ENCODE data around the gene AKR1C1.
"Not testable (repeated sequence)": the region's sequence is repeated elsewhere in the genome, so short reads cannot be mapped to it uniquely, and the experiment has no call there.

AKR1C1 gene

DNA sequence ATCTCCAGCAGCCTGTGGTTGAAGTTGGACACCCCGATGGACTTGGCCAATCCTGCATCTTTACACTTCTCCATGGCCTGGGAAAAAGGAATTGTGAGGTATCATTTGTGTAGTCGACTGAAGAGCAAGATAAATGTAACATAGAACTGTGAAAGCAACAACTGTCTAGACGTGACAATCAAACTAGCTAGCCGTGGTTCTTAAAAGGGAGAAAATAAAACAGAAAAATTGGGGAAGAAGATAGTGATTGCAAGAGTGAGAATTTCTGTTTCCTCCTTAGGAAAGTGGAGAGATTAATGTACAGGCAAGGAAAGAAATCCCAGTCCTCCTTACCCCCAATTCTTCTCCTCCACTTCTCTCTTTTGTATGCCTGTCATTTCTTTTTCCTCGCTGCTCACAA lies 35.5 kb downstream of the AKR1C1 start:
- no peak overlapping the region for H3K4me3 ChIP-seq
- H3K9me3 ChIP-seq (ENCODE audit: low read depth, low read length), result no peaks in the 10 kb centered on the region
- no peak overlapping the region for H3K9ac ChIP-seq (ENCODE audit: insufficient read length)
- H3K27ac ChIP-seq, result no peak overlapping the region
- no peak for DNase-seq (ENCODE audit: low read depth, low spot score)
- TF ChIP-seq FOXP2 (optimal IDR thresholded peaks at IDR 0.05; ENCODE audit: control extremely low read depth, extremely low read length, insufficient read depth), result no peak
- no peak for TF ChIP-seq POLR2AphosphoS5 (IDR thresholded peaks at IDR 0.05; ENCODE audit: borderline replicate concordance, low read depth, low read length)
- no peak for TF ChIP-seq EZH2 (IDR thresholded peaks at IDR 0.05)
- H3K36me3 ChIP-seq (ENCODE audit: insufficient read depth, low read length), result no peaks in the 10 kb centered on the region

DNA sequence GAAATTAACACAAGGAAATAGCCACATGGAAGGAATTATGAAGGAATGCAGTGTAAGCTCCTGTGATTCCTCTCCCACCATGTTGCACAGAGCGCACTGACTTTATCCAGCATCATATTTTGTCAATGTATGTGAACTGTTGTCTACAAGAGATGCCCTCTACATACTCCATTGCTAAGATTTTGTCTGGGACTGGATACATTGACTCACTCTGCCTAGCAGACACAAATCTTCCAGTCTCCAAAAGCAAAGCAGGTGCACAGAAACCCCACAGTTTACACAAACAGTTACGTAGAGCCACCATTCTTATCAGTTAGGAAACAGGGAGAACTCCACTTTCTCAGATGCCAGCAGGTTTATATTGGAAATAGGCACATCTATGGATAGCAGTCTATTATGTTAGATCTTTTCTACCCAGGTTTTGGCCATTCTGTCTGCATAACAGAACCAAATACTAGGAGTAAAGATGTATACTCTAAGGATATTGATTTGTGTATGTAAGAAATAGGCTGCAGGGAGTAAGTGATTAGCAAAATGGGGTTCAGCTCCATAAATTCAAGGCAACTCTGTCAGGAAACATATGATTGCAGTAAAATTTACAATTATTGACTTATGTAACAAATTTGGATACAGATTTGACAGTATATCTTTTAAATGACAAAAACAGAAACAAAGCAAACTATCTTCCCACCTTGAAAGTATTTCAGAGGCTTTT lies 39.0 kb downstream of the AKR1C1 start:
- Histone ChIP-seq H3K9me3 (ENCODE audit: low read depth, low read length) (no peaks in the 10 kb centered on the region), H3K9ac (ENCODE audit: insufficient read length) (no peak overlapping the region), H3K4me3 (no peak overlapping the region), H3K27ac (no peak overlapping the region), H3K36me3 (ENCODE audit: insufficient read depth, low read length) (no peaks in the 10 kb centered on the region)
- DNase-seq (ENCODE audit: low read depth, low spot score), result no peak
- TF ChIP-seq EZH2 (IDR thresholded peaks at IDR 0.05) (no peak), FOXP2 (optimal IDR thresholded peaks at IDR 0.05; ENCODE audit: control extremely low read depth, extremely low read length, insufficient read depth) (no peak), POLR2AphosphoS5 (IDR thresholded peaks at IDR 0.05; ENCODE audit: borderline replicate concordance, low read depth, low read length) (no peak)

DNA sequence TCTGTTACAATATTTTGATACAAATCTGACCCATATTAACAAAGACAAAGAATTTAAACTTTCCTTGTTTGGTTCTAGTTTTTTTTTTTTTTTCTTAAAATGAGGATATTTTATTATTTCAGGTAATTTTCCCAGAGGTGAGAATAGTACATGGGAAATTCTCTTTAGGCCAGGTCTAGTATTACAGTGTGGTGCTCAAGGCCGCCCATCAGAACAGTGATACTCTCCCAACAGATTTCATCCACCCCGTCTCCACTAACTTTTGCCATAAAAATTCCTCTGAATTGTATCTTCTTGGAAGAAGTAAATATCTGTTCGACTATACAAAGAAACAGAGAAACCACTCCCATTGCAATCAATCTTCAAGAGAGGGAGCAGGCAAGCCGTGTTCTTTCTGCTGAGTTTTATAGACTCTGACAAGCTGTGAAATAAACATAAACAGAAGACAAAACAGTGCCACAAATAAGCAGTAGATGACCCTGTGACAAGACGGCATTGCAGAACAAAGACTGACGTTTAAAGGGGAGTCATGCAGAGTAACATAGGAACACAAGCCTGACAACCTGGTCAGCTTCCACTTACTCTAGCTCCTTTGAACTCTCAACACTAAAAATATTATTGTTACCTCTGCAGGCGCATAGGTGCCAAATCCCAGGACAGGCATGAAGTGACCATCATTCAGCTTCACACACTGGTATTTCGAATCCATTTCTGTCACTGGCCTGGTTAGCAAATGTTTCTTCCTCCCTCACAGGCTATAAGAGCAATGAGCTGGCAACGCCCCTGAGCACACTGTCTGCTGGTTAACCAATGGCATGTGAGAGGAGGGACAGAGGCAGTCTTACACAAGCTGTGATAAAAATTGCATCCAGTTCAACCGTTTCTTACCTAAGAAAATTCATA lies 40.2 kb downstream of the AKR1C1 start, which contains the start of gene AKR1C2:
TSS of gene AKR1C2 (minus strand) at position 731 of the 903 bp plus-strand sequence. CDS start at position 709, 22 bp downstream.
- DNase-seq (ENCODE audit: low read depth, low spot score); H3K27ac ChIP-seq; H3K9me3 ChIP-seq (ENCODE audit: low read depth, low read length); H3K9ac ChIP-seq (ENCODE audit: insufficient read length); H3K4me3 ChIP-seq; H3K36me3 ChIP-seq (ENCODE audit: insufficient read depth, low read length): not testable (repeated sequence)

DNA sequence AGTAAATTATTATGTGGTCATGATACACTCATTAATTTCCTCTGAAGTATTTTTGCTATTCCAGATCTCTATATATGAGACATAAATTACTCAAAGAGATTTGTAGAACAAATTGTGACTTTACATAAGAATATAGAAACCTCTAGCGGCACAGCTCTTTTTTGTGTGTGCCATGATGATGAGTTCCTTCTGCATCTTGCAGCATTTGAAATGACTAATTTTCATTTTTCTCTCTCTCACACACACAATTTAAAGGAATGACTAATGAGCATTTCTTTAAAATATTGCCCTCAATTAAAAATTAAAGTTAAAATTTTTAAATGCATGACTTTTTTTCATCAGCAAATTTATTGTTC lies 40.8 kb downstream of the AKR1C1 start:
- DNase-seq (ENCODE audit: low read depth, low spot score); H3K9ac ChIP-seq (ENCODE audit: insufficient read length); H3K4me3 ChIP-seq; H3K36me3 ChIP-seq (ENCODE audit: insufficient read depth, low read length); H3K27ac ChIP-seq; H3K9me3 ChIP-seq (ENCODE audit: low read depth, low read length): not testable (repeated sequence)

DNA sequence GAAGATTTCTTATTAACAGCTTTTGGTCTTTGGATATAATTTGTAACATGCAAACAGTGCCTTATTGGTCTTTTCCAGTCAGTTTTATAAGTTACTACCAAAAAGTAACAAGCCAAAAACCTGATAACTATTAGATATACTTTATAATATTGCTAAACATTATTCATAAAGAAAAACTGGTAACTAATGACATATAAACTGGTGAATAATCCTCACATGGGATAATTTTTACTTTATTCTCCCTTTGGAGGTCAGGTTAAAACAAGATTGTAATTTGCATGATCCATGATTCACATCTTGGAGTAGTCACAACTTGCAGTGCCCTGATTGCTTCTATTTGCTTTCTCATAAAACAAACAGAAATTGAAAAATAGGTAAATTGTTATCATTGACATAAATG lies 41.3 kb downstream of the AKR1C1 start:
- H3K9ac ChIP-seq (ENCODE audit: insufficient read length); H3K36me3 ChIP-seq (ENCODE audit: insufficient read depth, low read length); H3K9me3 ChIP-seq (ENCODE audit: low read depth, low read length); H3K27ac ChIP-seq; H3K4me3 ChIP-seq; DNase-seq (ENCODE audit: low read depth, low spot score): not testable (repeated sequence)

DNA sequence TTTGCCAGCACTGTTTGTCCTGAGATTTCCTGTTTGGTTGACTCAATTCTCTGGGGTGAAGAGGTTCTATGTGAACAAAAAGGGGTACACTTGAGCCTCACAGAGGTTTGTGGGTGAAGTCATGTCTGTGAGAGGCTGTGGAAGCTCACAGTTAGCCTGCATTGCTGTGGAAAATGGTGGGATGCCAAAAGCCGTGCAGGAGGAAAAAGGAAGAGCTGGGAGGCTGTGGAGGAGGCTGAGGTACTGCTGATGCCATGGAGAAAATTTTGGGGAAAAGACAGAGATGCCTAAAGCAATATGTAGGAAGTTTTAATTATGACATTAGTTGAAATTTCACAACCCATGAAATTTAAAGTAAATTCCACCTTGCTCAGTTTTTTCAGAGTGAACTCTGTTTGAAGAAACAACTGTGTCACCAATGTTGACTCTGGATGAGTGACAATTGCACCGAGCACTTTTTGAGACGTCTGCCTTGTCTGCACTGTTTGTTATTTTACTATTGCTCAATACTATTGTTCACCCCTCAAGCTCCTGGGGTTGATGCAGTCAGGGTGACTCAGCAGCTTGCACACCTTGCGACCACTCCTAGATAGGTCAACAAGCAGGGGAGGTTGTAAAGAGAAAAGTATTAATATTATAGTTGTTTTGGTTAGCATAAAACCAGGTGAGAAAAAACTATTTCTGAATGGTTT lies 45.8 kb downstream of the AKR1C1 start:
- not testable (repeated sequence) for DNase-seq (ENCODE audit: low read depth, low spot score); H3K36me3 ChIP-seq (ENCODE audit: insufficient read depth, low read length); H3K9ac ChIP-seq (ENCODE audit: insufficient read length); H3K27ac ChIP-seq; H3K9me3 ChIP-seq (ENCODE audit: low read depth, low read length); H3K4me3 ChIP-seq

DNA sequence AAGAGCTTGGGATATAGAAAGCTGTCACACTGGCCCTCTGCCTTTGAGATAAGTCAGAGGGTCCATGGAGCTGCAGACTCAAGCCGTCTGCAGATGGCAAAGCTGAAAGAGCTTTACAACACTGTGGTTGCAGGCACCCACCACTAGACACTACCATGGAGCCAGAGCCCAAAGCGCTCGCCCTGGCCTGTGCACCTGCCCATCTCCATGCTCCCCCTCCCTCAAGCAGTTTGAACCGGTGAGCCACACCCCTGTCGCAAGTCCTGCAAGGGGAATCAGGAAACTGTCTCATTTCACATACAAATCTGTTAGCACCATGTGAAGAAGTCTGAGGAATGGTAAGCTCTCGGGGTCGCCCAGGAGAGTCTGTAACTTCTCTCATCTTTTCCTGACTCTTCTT lies 46.8 kb downstream of the AKR1C1 start:
- not testable (repeated sequence) for H3K9ac ChIP-seq (ENCODE audit: insufficient read length); H3K4me3 ChIP-seq; H3K36me3 ChIP-seq (ENCODE audit: insufficient read depth, low read length); H3K9me3 ChIP-seq (ENCODE audit: low read depth, low read length); H3K27ac ChIP-seq; DNase-seq (ENCODE audit: low read depth, low spot score)

DNA sequence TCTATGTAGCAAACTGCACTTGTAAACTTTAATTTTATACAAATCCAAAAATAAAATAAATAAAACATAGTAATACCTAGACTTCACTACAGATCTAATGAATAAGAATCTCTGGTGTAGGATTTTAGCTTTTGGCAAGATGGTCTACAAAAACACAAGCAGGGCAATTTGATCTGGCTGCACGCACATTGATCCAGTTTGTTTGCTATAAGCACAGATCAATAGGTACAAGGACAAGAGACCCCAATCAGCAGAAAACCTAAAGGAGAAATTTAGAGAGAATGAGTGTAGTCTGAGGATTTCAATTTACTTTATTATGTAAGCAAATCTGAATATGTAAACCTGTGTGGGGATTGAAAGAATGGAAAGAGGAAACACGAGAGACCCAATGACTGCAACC lies 48.2 kb downstream of the AKR1C1 start:
- H3K9me3 ChIP-seq (ENCODE audit: low read depth, low read length); H3K36me3 ChIP-seq (ENCODE audit: insufficient read depth, low read length); DNase-seq (ENCODE audit: low read depth, low spot score); H3K9ac ChIP-seq (ENCODE audit: insufficient read length); H3K4me3 ChIP-seq; H3K27ac ChIP-seq: not testable (repeated sequence)

DNA sequence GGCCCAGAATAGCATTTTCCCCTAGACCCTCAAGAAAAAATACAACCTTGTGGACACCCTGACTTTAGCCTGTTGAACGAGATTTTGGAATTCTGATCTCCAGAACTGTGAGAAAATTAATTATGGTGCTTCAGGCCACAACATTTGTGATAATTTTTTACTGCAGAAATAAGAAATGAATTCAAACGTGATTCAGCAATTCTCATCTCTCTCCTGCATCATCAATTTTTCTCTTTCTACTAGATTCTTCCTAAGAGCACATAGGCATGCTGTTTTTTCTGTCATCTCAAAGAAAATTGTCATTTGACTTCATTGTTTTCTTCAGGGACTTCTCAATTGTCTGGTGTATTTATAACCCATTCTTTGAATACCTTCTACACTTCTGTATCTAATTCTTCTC lies 49.4 kb downstream of the AKR1C1 start:
- Histone ChIP-seq H3K36me3 (ENCODE audit: insufficient read depth, low read length) (no peaks in the 10 kb centered on the region), H3K4me3 (no peak overlapping the region), H3K9me3 (ENCODE audit: low read depth, low read length) (no peaks in the 10 kb centered on the region), H3K9ac (ENCODE audit: insufficient read length) (no peak overlapping the region), H3K27ac (no peak overlapping the region)
- no peak for DNase-seq (ENCODE audit: low read depth, low spot score)
- TF ChIP-seq POLR2AphosphoS5 (IDR thresholded peaks at IDR 0.05; ENCODE audit: borderline replicate concordance, low read depth, low read length), result no peak
- TF ChIP-seq EZH2 (IDR thresholded peaks at IDR 0.05), result no peak
- no peak for TF ChIP-seq FOXP2 (optimal IDR thresholded peaks at IDR 0.05; ENCODE audit: control extremely low read depth, extremely low read length, insufficient read depth)

Measured in SK-N-MC (cell line).